ENCODE results near the gene ST6GALNAC5. TPM values are rescaled to one million over a fixed set of nuclear protein-coding genes. Genes with fewer than 3 reads are reported as not detected.
"Not testable (repeated sequence)": the region's sequence is repeated elsewhere in the genome, so short reads cannot be mapped to it uniquely, and the experiment has no call there.

Gene ST6GALNAC5
- 1 to 10 TPM in 10 of 12 donors, not detected in 2; 1.3 to 4.9 (median 2.1) TPM for polyA plus RNA-seq (ENCODE audit: insufficient read length in 12 of 12)
- long read RNA-seq, donor 1, partial matches to known transcripts = 0 of 2 reads
- long read RNA-seq, donor 1, other reads (novel, unspliced or antisense) = 0 of 2 reads
- long read RNA-seq, donor 2 = 0 reads
- long read RNA-seq, donor 3 = 0 reads
- long read RNA-seq, donor 4, partial matches to known transcripts = 0 of 1 reads
- long read RNA-seq, donor 4, other reads (novel, unspliced or antisense) = 0 of 1 reads
- long read RNA-seq, donor 5, partial matches to known transcripts = 0 of 1 reads
- long read RNA-seq, donor 5, other reads (novel, unspliced or antisense) = 0 of 1 reads
- long read RNA-seq, donor 6 = 0 reads
- long read RNA-seq, donor 7, partial matches to known transcripts = 0 of 2 reads
- long read RNA-seq, donor 7, other reads (novel, unspliced or antisense) = 0 of 2 reads
- long read RNA-seq, donor 8, partial matches to known transcripts = 0 of 1 reads
- long read RNA-seq, donor 8, other reads (novel, unspliced or antisense) = 0 of 1 reads
- long read RNA-seq, donor 9, partial matches to known transcripts = 0 of 1 reads
- long read RNA-seq, donor 9, other reads (novel, unspliced or antisense) = 0 of 1 reads
- long read RNA-seq, donor 10 = 0 reads
- long read RNA-seq, donor 11, partial matches to known transcripts = 0 of 1 reads
- long read RNA-seq, donor 11, other reads (novel, unspliced or antisense) = 0 of 1 reads

- DNase-seq = peak; percentile 45
These were observed at the start of gene ST6GALNAC5 for GRCh38 chr1:76867342-76868130. Gene ST6GALNAC5 (plus strand): TSS chr1:76867480.

DNA sequence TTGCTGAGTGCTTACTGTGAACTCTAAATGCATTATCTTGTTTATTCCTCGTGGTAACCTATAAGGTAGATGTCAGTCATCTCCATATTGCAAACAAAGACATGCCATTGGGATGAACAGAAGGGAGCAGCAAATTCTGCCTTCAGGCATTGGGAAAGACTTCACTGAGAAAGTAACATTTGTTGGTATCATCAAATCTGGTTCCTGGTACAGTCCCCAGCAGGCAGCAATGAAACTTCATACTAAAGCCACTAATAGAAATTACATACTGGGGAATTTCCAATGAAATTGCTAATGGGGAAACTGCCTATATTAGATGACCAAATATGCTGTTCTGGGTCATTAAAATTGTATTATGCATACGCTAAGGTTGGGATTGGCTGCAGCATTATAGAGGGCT is 47.3 kb upstream of the ST6GALNAC5 start:
- DNase-seq = no peak

DNA sequence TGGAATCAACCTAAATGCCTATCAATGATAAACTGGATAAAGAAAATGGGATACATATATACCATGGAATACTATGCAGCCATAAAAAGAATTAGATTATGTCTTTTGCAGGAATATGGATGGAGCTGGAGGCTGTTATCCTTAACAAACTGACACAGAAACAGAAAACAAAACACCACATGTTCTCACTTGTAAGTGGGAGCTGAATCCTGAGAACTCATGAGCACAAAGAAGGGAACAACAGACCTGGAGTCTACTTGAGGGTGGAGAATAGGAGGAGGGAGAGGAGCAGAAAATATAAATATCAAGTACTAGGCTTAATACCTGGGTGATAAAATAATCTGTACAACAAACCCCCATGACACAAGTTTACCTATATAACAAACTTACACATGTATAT is 44.3 kb upstream of the ST6GALNAC5 start:
- DNase-seq = not testable (repeated sequence)

GRCh38 chr1:76824106-76824505 is 43.2 kb upstream of the ST6GALNAC5 start:
- no peak for DNase-seq

GRCh38 chr1:76826072-76826845 is 41.0 kb upstream of the ST6GALNAC5 start:
- no peak for DNase-seq

DNA sequence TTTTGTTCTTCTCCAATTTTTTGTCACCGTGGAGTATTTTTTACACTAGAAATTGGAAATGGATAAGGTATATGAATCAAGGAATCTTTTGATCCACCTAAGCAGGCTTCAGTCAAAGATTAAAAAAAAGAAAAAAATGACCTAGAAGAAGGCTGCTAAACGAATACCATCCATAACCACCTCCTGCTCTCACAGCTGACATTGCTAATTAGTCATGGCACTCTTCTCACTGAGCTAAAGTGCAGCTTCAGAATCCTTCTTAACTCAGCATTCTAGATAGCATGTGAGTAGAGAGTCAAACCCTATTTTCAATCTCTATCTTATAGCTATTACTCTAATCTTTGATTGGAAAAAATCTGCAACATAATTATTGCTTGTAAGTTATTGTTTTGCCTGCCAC is 40.2 kb upstream of the ST6GALNAC5 start:
- DNase-seq = no peak

DNA sequence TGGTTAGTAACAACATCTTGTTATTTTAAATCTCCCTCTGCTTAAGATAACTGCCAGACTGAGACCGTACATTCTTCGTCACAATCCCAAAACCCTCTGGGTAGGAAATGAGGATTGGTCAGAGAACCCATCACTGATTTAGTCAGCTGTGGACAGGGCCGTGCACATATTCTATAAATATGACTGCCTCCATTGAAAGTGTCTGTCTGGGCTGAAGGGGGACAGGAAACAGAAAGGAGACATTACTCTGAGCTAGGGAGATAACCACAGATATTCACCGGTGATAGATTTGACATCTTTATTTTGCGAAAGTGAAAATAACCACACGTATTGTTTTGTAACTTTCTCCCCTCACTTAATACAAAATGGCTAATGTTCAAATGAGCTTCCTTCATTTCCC is 36.9 kb upstream of the ST6GALNAC5 start:
- no peak for DNase-seq

DNA sequence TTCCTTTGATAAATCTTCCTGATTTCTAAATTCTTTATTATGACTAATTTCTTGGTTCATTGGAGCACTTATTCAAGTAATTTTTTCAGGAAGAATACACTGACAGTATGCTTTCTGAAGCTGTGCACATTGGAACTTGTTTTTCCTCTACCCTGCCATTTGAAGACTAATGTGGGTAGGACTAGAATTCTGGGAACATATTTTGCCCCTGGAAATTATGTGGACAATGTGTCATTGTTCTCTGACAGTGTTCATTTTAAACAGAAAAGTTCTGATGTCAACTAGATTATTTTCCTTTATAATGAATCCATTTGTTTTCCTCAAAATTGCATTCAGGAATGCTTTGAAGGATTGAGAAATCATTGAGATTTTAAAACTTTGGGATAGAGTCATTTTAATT is 34.8 kb upstream of the ST6GALNAC5 start:
- DNase-seq = no peak

DNA sequence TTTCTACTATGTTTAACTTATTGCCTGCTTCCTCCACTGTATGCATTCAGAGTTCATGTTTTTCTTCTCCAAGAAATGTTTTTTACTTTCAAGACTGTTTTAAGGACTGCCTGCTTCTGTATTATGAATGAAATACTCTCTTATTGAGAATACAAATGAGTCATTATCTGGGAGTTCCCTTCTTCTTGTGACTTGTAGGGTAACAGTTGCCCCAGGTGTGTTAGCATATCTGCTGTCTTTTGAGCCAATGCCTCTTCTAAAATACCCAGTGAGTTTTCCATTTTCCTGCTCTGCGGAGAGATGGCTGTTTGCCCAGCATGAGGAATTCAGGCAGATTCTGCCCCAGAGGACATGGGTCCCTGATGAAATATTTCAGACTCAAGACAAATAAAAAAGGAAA is 34.1 kb upstream of the ST6GALNAC5 start:
- DNase-seq = no peak

GRCh38 chr1:76833856-76834255 is 33.4 kb upstream of the ST6GALNAC5 start:
- DNase-seq = no peak

DNA sequence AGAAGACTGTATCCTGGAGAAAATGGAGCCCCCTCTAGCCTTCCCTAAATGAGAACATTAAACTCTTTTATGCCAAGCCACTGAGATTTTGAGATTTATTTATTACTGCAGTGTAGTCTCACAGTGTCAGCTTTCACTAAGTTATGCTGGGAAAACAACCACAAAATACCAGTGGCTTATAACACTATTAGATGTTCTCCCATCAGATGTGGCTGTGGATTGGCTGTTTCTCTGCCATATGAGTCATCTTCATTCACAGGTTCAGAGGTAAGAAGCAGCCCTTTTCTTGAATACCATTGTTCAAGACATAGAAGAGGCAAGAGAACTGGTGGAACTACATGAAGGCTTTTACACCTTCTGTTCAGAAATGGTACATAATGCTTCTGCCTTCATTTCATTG is 32.1 kb upstream of the ST6GALNAC5 start:
- no peak for DNase-seq

DNA sequence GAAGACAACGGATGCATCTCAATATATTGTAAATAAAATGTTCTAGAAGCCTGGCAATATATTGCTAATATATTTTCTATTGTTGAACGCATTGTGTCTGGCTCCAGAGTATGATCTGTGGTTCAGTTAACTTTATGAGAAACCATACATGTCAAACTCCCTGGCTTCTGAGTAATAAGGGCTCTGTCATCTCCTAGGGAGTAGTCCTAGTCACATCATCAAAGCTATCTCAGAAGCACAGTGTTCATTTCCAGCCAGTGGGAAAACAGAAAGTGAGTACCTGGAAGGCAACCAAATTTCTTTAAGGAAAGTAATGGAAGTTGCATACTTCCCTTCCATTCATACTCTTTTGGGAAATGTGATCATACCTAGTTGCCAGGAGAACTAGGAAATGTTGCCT is 27.0 kb upstream of the ST6GALNAC5 start:
- DNase-seq = no peak

DNA sequence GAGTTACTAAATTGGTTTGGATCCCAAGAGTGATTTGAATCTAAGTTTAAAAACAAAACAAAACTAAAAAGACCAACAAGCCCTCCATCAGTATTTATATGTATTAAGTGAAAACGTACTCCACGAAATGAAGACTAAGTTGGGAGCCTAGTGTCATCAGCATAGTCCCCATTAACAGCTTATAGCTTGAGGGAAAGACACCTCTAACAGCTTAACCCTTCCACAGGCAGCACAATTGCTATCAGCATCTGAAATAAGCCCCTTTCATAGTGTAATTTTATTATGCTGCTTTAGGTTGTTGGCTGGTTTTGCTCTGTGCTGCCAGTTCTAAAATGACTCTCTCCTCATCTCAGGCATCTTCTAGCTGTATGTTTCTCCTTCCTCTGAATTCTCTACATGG is 25.8 kb upstream of the ST6GALNAC5 start:
- no peak for DNase-seq

DNA sequence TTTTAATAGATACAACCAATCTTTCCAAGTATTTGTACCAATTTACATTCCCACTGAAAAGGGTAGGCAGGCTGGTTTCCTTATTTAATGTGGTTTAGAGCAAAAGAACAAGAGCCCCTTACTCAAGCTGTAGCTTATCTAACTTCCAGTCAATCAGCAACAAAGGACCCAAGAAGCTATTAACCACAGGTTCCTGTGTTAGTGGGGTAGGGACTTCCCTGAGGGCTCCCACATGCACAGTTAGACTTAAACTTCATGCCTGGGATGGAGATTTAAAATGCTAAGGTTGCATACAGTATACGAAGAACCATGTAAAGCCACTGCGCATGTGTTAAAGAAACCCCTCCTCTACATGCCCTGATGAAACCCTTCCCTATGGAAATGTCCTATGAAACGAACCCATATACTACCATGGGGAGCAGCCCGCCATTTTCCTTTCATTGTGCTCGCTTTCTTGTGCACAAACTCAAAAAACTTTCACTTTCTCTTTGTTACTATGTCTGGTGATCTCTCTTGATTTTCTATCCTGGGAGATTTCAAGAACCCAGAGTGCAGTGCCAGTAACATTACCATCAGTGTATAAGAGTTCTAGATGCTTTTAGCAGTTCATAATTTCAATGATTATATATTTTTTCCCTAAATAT is 23.3 kb upstream of the ST6GALNAC5 start:
- DNase-seq = no peak

DNA sequence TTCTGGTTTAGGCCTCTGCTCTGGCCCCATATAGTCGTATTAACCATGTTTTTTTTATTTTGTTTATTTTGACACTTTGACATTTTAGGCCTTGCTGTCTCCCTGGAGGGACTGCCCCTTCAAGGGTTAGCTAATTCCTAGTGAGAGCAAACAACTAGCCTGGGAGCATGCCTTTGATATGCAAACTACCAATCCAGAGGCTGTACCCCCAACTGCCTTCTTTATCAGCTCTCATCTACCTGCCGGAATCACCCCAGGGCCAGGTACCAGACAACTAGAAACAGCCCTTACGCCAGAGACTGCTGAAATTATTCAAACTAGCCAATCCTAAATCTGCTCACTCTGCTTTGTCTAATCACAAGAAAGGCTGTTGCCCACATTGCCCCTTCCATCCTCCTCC is 13.0 kb upstream of the ST6GALNAC5 start:
- no peak for DNase-seq

GRCh38 chr1:76856104-76856503 is 11.2 kb upstream of the ST6GALNAC5 start:
- no peak for DNase-seq

DNA sequence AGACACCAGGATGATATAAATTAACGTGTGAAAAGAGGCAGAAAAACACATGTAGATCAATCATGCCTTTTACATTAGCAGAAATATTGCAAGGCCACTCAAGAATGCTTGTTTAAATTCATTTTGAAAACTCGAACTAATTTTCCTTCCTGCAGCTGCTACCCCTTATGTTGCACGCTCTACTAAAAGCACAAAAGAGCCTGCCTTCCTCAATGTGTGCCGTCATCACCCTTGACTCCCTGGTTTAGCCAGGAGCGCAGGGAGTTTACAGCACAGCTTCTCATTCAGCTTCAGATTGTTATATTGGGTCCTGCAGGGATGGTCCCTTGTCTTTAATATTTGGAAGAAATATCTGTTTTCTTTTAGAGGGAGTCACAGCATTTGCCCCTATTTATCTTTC is 10.1 kb upstream of the ST6GALNAC5 start:
- no peak for DNase-seq

GRCh38 chr1:76857973-76858372 is 9.3 kb upstream of the ST6GALNAC5 start:
- no peak for DNase-seq

- no peak for DNase-seq
These were observed 6.1 kb upstream of the ST6GALNAC5 start for GRCh38 chr1:76861149-76861548.

DNA sequence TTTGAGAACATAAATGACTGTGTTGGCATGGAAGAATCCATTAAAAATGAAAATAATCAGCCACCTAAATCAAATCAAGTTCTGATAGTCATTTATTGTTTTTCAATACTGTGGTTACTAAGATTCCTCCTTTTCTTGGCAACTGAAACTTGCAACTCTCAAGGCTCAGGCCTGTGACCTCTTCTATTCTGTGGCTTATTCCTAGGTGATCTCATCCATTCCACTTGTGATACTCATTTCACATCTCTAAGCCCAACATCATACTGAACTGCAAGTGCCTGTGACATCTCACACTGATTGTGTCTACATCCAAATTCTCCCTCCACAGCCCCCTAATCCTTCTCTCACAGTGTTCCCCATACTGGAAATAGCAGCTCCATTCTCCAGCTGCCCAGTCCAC is 4.8 kb upstream of the ST6GALNAC5 start:
- DNase-seq = no peak

- no peak for DNase-seq
These were observed 2.9 kb upstream of the ST6GALNAC5 start for GRCh38 chr1:76864383-76864782.

Measured in muscle of arm (tissue), 14 donors.